HepG2 (cell line): ENCODE measurements around the gene LRTM2. TPM values are rescaled to one million over a fixed set of nuclear protein-coding genes. Genes with fewer than 3 reads are reported as not detected.

Experiments
- AGO2 ChIP-seq: fragments of 200-400 bp; formaldehyde crosslinking; optimal IDR thresholded peaks from 2 replicates; pipeline ENCODE3; 2017; ENCODE audit warnings: mild to moderate bottlenecking, low read depth, low read length, moderate library complexity
- CBX1 ChIP-seq: IDR thresholded peaks from one replicate; pipeline ENCODE4 v1.6.1; 2016; ENCODE audit warnings: antibody characterized with exemption, low read depth
- CEBPB ChIP-seq: IDR thresholded peaks from 2 replicates; pipeline ENCODE4 v1.6.1; 2011; ENCODE audit warnings: low read depth, low read length, improper control_type of control experiment, borderline replicate concordance
- EEA1 ChIP-seq: sonication (generic); formaldehyde crosslinking; IDR thresholded peaks from 2 replicates; pipeline ENCODE4 v1.5.1; 2020; ENCODE audit warnings: mild to moderate bottlenecking, missing genetic modification reagents, borderline replicate concordance
- JUND ChIP-seq: sonication (generic); formaldehyde crosslinking; IDR thresholded peaks from 2 replicates; pipeline ENCODE4 v1.8.0; 2022; ENCODE audit warnings: mild to moderate bottlenecking, missing genetic modification reagents
- MATR3 ChIP-seq: sonication (generic); formaldehyde crosslinking; IDR thresholded peaks from 2 replicates; pipeline ENCODE4 v1.4.0; 2020; ENCODE audit warnings: missing genetic modification reagents
- PLRG1 ChIP-seq: fragments of 450-650 bp; conservative IDR thresholded peaks from 2 replicates; pipeline ENCODE4 v1.6.1; 2016
- RORA ChIP-seq: sonication (generic); formaldehyde crosslinking; IDR thresholded peaks from 2 replicates; pipeline ENCODE4 v1.5.0; 2020; ENCODE audit warnings: mild to moderate bottlenecking, missing genetic modification reagents, moderate library complexity
- TARDBP ChIP-seq: sonication (generic); formaldehyde crosslinking; IDR thresholded peaks from 2 replicates; pipeline ENCODE4 v1.8.0; 2022; ENCODE audit warnings: mild to moderate bottlenecking, missing genetic modification reagents
- THYN1 ChIP-seq: sonication (generic); formaldehyde crosslinking; IDR thresholded peaks from 2 replicates; pipeline ENCODE4 v1.8.1; 2023; ENCODE audit warnings: low read depth, mild to moderate bottlenecking, moderate library complexity, missing genetic modification reagents, borderline replicate concordance
- ZBTB7B ChIP-seq: sonication (generic); formaldehyde crosslinking; IDR thresholded peaks from 2 replicates; pipeline ENCODE4 v1.4.0; 2020; ENCODE audit warnings: missing genetic modification reagents
- ZFYVE20 ChIP-seq: sonication (generic); formaldehyde crosslinking; IDR thresholded peaks from 2 replicates; pipeline ENCODE4 v1.8.0; 2023; ENCODE audit warnings: low read depth, mild to moderate bottlenecking, moderate library complexity, missing genetic modification reagents, borderline replicate concordance
- ZNF224 ChIP-seq: sonication (generic); formaldehyde crosslinking; IDR thresholded peaks from 2 replicates; pipeline ENCODE4 v1.5.0; 2020; ENCODE audit warnings: mild to moderate bottlenecking, missing genetic modification reagents
- ZNF329 ChIP-seq: sonication (generic); formaldehyde crosslinking; IDR thresholded peaks from 2 replicates; pipeline ENCODE4 v1.9.0; 2021; ENCODE audit warnings: low read depth, mild to moderate bottlenecking, missing genetic modification reagents
- ZNF33B ChIP-seq: sonication (generic); formaldehyde crosslinking; IDR thresholded peaks from 2 replicates; pipeline ENCODE4 v1.5.1; 2020; ENCODE audit warnings: mild to moderate bottlenecking, missing genetic modification reagents
- ZNF782 ChIP-seq: sonication (generic); formaldehyde crosslinking; IDR thresholded peaks from 2 replicates; pipeline ENCODE4 v1.4.0; 2020; ENCODE audit warnings: missing genetic modification reagents, mild to moderate bottlenecking, borderline replicate concordance
- ZNF879 ChIP-seq: sonication (generic); formaldehyde crosslinking; IDR thresholded peaks from 2 replicates; pipeline ENCODE4 v1.8.1; 2023; ENCODE audit warnings: missing genetic modification reagents
- ZSCAN31 ChIP-seq: sonication (generic); formaldehyde crosslinking; IDR thresholded peaks from 2 replicates; pipeline ENCODE4 v1.5.0; 2020; ENCODE audit warnings: low read depth, mild to moderate bottlenecking, missing genetic modification reagents
- ZSCAN9 ChIP-seq: IDR thresholded peaks from 2 replicates; pipeline ENCODE4 v1.6.1; 2016; ENCODE audit warnings: borderline replicate concordance
- polyA plus RNA-seq, 8 experiments: library from polyadenylated mRNA; depleted of rRNA in 3 of 8; stranded (reverse) in 7 of 8; unstranded in 1 of 8; fragments of >200 nt; fragmentation: Illumina TruSeq in 4 of 8; extraction: Trizol in 4 of 8; gene quantifications; 2 replicates each; pipeline versions ENCODE4 v1.2.1 to v1.2.3, GENCODE V29; 2011 to 2016; ENCODE audit warnings: low read depth in 4 of 8, missing spikeins in 1 of 8, mixed read lengths in 1 of 8; ENCODE audit not compliant: insufficient read depth in 1 of 8
- total RNA-seq, 5 experiments: library from RNA; depleted of rRNA; stranded (reverse); fragments of >200 nt; fragmentation: Illumina TruSeq; extraction: Trizol; gene quantifications; 2 replicates each; pipeline ENCODE4 v1.2.3, GENCODE V29; 2016; ENCODE audit warnings: low read depth in 1 of 5
- TF ChIP-seq, protein P1 (sequence below): sonication (generic); formaldehyde crosslinking; IDR thresholded peaks from 2 replicates; pipeline ENCODE4 v1.4.0; 2020; ENCODE audit warnings: mild to moderate bottlenecking, missing genetic modification reagents
- TF ChIP-seq, protein P2 (sequence below): sonication (generic); formaldehyde crosslinking; IDR thresholded peaks from 2 replicates; pipeline ENCODE4 v1.5.1; 2020; ENCODE audit warnings: missing genetic modification reagents, mild to moderate bottlenecking, borderline replicate concordance
- TF ChIP-seq, protein P3 (sequence below): conservative IDR thresholded peaks from 2 replicates; pipeline ENCODE4 v1.6.1; 2018; ENCODE audit warnings: missing genetic modification reagents
- TF ChIP-seq, protein P4 (sequence below): sonication (generic); formaldehyde crosslinking; IDR thresholded peaks from 2 replicates; pipeline ENCODE4 v1.5.0; 2020; ENCODE audit warnings: mild to moderate bottlenecking, missing genetic modification reagents, moderate library complexity

LRTM2 gene
- total and polyA plus RNA-seq, 2 of the 13 experiments (the other 11 are each of a cell fraction or from before 2014, with no cell fraction given), result 0.09 TPM; not detected in 1

DNA sequence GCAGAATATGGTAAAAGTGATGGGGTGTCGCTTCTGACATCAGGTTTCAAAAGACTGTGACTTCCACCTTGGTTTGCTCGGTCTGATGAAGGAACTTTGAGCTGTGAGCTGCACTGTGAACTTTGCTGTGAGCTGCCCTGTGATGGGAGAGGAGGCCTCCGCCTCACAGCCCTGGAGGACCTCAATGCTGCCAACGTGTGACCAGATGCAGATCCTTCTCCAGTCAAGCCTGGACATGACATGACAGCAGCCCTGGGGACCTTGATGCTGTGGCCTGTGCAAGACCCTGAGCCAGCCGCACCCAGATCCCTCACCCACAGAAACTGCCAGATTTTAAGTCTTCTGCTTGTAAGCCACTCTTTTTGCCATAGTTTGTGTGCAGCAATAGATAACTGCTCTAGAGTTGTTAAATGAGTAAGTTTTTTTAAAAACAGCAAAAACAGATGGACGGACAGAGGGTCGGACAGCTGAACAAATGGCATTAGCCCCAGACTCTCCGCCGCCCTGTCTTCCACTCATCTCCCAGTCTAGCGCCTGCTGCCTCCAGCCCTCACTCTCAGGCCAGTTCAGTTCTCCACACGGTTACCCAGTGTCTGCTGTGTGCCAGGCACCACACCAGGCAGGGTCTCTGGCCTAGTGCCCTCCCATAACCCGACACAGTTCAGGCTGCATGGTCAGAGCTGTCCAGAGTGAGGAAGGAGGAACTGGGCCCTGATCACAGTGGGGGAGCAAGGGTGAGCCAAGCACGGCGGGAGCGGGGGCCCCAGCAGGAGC is 13.1 kb upstream of the LRTM2 start (continued):
- TF ChIP-seq TARDBP (CRISPR knock-in tag) (no peak), PLRG1 (no peak), ZNF33B (CRISPR knock-in tag) (no peak), RORA (CRISPR knock-in tag) (no peak), ZNF224 (CRISPR knock-in tag) (no peak), THYN1 (CRISPR knock-in tag) (no peak), ZBTB7B (no peak), ZNF782 (CRISPR knock-in tag) (no peak), ZSCAN9 (CRISPR knock-in tag) (no peak), ZSCAN31 (CRISPR knock-in tag) (no peak), ZNF329 (no peak), AGO2 (peak; percentile 42), ZNF879 (CRISPR knock-in tag) (no peak), JUND (CRISPR knock-in tag) (no peak), CEBPB (no peak), EEA1 (CRISPR knock-in tag) (no peak), MATR3 (CRISPR knock-in tag) (no peak), ZFYVE20 (no peak), CBX1 (no peak)
- TF ChIP-seq, protein P1, sequence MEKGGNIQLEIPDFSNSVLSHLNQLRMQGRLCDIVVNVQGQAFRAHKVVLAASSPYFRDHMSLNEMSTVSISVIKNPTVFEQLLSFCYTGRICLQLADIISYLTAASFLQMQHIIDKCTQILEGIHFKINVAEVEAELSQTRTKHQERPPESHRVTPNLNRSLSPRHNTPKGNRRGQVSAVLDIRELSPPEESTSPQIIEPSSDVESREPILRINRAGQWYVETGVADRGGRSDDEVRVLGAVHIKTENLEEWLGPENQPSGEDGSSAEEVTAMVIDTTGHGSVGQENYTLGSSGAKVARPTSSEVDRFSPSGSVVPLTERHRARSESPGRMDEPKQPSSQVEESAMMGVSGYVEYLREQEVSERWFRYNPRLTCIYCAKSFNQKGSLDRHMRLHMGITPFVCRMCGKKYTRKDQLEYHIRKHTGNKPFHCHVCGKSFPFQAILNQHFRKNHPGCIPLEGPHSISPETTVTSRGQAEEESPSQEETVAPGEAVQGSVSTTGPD, result no peak
- TF ChIP-seq, protein P2, sequence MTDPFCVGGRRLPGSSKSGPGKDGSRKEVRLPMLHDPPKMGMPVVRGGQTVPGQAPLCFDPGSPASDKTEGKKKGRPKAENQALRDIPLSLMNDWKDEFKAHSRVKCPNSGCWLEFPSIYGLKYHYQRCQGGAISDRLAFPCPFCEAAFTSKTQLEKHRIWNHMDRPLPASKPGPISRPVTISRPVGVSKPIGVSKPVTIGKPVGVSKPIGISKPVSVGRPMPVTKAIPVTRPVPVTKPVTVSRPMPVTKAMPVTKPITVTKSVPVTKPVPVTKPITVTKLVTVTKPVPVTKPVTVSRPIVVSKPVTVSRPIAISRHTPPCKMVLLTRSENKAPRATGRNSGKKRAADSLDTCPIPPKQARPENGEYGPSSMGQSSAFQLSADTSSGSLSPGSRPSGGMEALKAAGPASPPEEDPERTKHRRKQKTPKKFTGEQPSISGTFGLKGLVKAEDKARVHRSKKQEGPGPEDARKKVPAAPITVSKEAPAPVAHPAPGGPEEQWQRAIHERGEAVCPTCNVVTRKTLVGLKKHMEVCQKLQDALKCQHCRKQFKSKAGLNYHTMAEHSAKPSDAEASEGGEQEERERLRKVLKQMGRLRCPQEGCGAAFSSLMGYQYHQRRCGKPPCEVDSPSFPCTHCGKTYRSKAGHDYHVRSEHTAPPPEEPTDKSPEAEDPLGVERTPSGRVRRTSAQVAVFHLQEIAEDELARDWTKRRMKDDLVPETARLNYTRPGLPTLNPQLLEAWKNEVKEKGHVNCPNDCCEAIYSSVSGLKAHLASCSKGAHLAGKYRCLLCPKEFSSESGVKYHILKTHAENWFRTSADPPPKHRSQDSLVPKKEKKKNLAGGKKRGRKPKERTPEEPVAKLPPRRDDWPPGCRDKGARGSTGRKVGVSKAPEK (CRISPR knock-in tag), result no peak
- TF ChIP-seq, protein P3, sequence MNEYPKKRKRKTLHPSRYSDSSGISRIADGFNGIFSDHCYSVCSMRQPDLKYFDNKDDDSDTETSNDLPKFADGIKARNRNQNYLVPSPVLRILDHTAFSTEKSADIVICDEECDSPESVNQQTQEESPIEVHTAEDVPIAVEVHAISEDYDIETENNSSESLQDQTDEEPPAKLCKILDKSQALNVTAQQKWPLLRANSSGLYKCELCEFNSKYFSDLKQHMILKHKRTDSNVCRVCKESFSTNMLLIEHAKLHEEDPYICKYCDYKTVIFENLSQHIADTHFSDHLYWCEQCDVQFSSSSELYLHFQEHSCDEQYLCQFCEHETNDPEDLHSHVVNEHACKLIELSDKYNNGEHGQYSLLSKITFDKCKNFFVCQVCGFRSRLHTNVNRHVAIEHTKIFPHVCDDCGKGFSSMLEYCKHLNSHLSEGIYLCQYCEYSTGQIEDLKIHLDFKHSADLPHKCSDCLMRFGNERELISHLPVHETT (CRISPR knock-in tag), result no peak
- TF ChIP-seq, protein P4, sequence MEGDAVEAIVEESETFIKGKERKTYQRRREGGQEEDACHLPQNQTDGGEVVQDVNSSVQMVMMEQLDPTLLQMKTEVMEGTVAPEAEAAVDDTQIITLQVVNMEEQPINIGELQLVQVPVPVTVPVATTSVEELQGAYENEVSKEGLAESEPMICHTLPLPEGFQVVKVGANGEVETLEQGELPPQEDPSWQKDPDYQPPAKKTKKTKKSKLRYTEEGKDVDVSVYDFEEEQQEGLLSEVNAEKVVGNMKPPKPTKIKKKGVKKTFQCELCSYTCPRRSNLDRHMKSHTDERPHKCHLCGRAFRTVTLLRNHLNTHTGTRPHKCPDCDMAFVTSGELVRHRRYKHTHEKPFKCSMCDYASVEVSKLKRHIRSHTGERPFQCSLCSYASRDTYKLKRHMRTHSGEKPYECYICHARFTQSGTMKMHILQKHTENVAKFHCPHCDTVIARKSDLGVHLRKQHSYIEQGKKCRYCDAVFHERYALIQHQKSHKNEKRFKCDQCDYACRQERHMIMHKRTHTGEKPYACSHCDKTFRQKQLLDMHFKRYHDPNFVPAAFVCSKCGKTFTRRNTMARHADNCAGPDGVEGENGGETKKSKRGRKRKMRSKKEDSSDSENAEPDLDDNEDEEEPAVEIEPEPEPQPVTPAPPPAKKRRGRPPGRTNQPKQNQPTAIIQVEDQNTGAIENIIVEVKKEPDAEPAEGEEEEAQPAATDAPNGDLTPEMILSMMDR (CRISPR knock-in tag), result peak; percentile 40; the same call in 1 of the 2 replicates
